A549 (cell line): ENCODE results near the gene ATG2A. TPM values are rescaled to one million over a fixed set of nuclear protein-coding genes. Genes with fewer than 3 reads are reported as not detected.

Source experiments
- ATAC-seq, 2 experiments: fragments of 200-7000 bp in 1 of 2; fragments of >200 bp in 1 of 2; cut with Nextera tagmentation in 1 of 2; cut with Tn5 transposase in 1 of 2; 3 replicates each; pipeline versions ENCODE4 v1.8.0 to v1.9.1; 2018 to 2020; ENCODE audit warnings: mild to moderate bottlenecking in 1 of 2, moderate library complexity in 1 of 2
- CTCF ChIA-PET: fragments of 300-600 bp; sonication (Branson Sonifier 250); formaldehyde crosslinking; extraction: SDS; loops from one replicate; lab custom pipeline; 2021; ENCODE audit warnings: antibody characterized with exemption, inconsistent platforms; lab: Yijun Ruan, JAX
- POLR2A ChIA-PET: fragments of 350-600 bp; formaldehyde crosslinking; extraction: SDS; loops from one replicate; lab custom pipeline; 2021; ENCODE audit warnings: antibody characterized with exemption, inconsistent platforms; lab: Yijun Ruan, JAX
- DNase-seq, 2 experiments: peaks; one replicate each; pipeline versions ENCODE4 v3.0.0 to v3.0.0-alpha.2; 2011 to 2016; ENCODE audit warnings: low read depth in 1 of 2, low spot score in 1 of 2
- FAIRE-seq: peaks from 2 replicates; lab custom pipeline; 2011; peaks lifted over from hg19 to GRCh38; lab: Jason Lieb, UNC
- H3K27ac ChIP-seq, 2 experiments: fragments of >200 bp; sonication (Bioruptor Twin); formaldehyde crosslinking; 3 replicates each; pipeline ENCODE4 v1.5.1; 2016 to 2017
- H3K4me1 ChIP-seq: fragments of >200 bp; sonication (Bioruptor Twin); formaldehyde crosslinking; 3 replicates; pipeline ENCODE4 v1.6.1; 2016
- H3K4me2 ChIP-seq: fragments of >200 bp; sonication (Bioruptor Twin); formaldehyde crosslinking; 3 replicates; pipeline ENCODE4 v1.6.1; 2016
- H3K4me3 ChIP-seq: fragments of >200 bp; sonication (Bioruptor Twin); formaldehyde crosslinking; 3 replicates; pipeline ENCODE4 v1.5.1; 2016
- H3K9me3 ChIP-seq: fragments of >200 bp; sonication (Bioruptor Twin); formaldehyde crosslinking; 3 replicates; pipeline ENCODE4 v1.6.1; 2016
- BHLHE40 ChIP-seq: IDR thresholded peaks from 2 replicates; pipeline ENCODE4 v1.6.1; 2012; ENCODE audit warnings: low read depth, low read length, inconsistent platforms
- CBX2 ChIP-seq: fragments of 200-600 bp; sonication (generic); IDR thresholded peaks from 2 replicates; pipeline ENCODE4 v1.6.1; 2016; ENCODE audit warnings: low read depth, mild to moderate bottlenecking, borderline replicate concordance
- CBX8 ChIP-seq: fragments of 200-600 bp; sonication (generic); IDR thresholded peaks from 2 replicates; pipeline ENCODE4 v1.6.1; 2016
- JUN ChIP-seq, 2 experiments: fragments of >200 bp; sonication (Bioruptor Twin); formaldehyde crosslinking; IDR thresholded peaks; 2 replicates in 1 of 2; 3 replicates in 1 of 2; pipeline ENCODE4 v1.6.1; 2016 to 2017
- KDM1A ChIP-seq: fragments of 200-600 bp; sonication (generic); IDR thresholded peaks from 2 replicates; pipeline ENCODE4 v1.6.1; 2016; ENCODE audit warnings: low read depth, mild to moderate bottlenecking
- MAFK ChIP-seq: fragments of 450-650 bp; IDR thresholded peaks from 2 replicates; pipeline ENCODE4 v1.6.1; 2014; ENCODE audit not compliant: partially characterized antibody
- MYC ChIP-seq: IDR thresholded peaks from 2 replicates; pipeline ENCODE4 v1.6.1; 2012; ENCODE audit warnings: mild to moderate bottlenecking, inconsistent platforms, low read length, improper control_type of control experiment, borderline replicate concordance
- NFE2L2 ChIP-seq: fragments of 150-350 bp; conservative IDR thresholded peaks from 2 replicates; pipeline ENCODE4 v1.6.1; 2014; ENCODE audit warnings: low read length
- PHF8 ChIP-seq: fragments of 200-600 bp; sonication (generic); IDR thresholded peaks from 2 replicates; pipeline ENCODE4 v1.6.1; 2016; ENCODE audit warnings: low read depth, mild to moderate bottlenecking, antibody characterized with exemption, moderate library complexity, borderline replicate concordance
- POLR2A ChIP-seq: IDR thresholded peaks from 2 replicates; pipeline ENCODE4 v1.6.1; 2012; ENCODE audit warnings: mild to moderate bottlenecking, low read length
- RFX5 ChIP-seq: fragments of 450-650 bp; IDR thresholded peaks from 2 replicates; pipeline ENCODE4 v1.7.1; 2014; ENCODE audit warnings: antibody characterized with exemption, mild to moderate bottlenecking, moderate library complexity
- SMC3 ChIP-seq: fragments of >200 bp; sonication (Bioruptor Twin); formaldehyde crosslinking; IDR thresholded peaks from 3 replicates; pipeline ENCODE4 v1.6.1; 2018; ENCODE audit warnings: inconsistent platforms
- SREBF2 ChIP-seq: fragments of 450-650 bp; IDR thresholded peaks from 2 replicates; pipeline ENCODE4 v1.6.1; 2014; ENCODE audit warnings: mild to moderate bottlenecking, moderate library complexity
- TFCP2L1 ChIP-seq: fragments of 250-450 bp; sonication (Bioruptor Pico); IDR thresholded peaks from 2 replicates; pipeline ENCODE4 v1.5.0; 2021; ENCODE audit warnings: mild to moderate bottlenecking
- TP53 ChIP-seq: fragments of 250-450 bp; sonication (Bioruptor Pico); IDR thresholded peaks from 2 replicates; pipeline ENCODE4 v1.5.0; 2021; ENCODE audit warnings: mild to moderate bottlenecking, moderate library complexity
- WGBS: methylation state at CpG from one replicate; pipeline ENCODE4 v1.1.6; 2017; ENCODE audit errors: missing lambda C conversion rate; 5-methylcytosine and 5-hydroxymethylcytosine counted together
- polyA minus RNA-seq: library from RNA; depleted of rRNA, polyadenylated mRNA; stranded (reverse); fragments of >200 nt; gene quantifications from 2 replicates; pipeline ENCODE4 v1.2.3, GENCODE V29; 2011; rRNA and poly(A)+ RNA removed
- polyA plus RNA-seq, 4 experiments: library from polyadenylated mRNA; depleted of rRNA in 3 of 4; stranded (reverse); fragments of >200 nt; fragmentation: RNase III in 1 of 4; extraction: RNeasy Plus Mini Kit Qiagen cat#74134 plus additional on column Dnase treatment in 1 of 4; gene quantifications; 2 replicates in 3 of 4; 3 replicates in 1 of 4; pipeline ENCODE4 v1.2.3, GENCODE V29; 2011 to 2017
- TF ChIP-seq, protein P1 (sequence below): IDR thresholded peaks from 2 replicates; pipeline ENCODE4 v1.6.1; 2012
- TF ChIP-seq, protein P2 (sequence below): fragments of >200 bp; sonication (Bioruptor Twin); formaldehyde crosslinking; IDR thresholded peaks from 3 replicates; pipeline ENCODE4 v1.6.1; 2016
- TF ChIP-seq, protein P3 (sequence below): IDR thresholded peaks from 2 replicates; pipeline ENCODE4 v1.6.1; 2012; ENCODE audit warnings: low read depth, borderline replicate concordance
- TF ChIP-seq, protein P4 (sequence below): fragments of 250-450 bp; sonication (Bioruptor Pico); IDR thresholded peaks from 2 replicates; pipeline ENCODE4 v1.5.0; 2021; ENCODE audit warnings: mild to moderate bottlenecking, moderate library complexity, borderline replicate concordance
- TF ChIP-seq, protein P5 (sequence below): fragments of 150-350 bp; IDR thresholded peaks from 2 replicates; pipeline ENCODE4 v1.6.1; 2014; ENCODE audit warnings: low read depth, mild to moderate bottlenecking, low read length

ATG2A gene
- polyA plus RNA-seq (2011; rRNA removed), result 3.1 and 4.0 TPM in 2 replicates
- 9.1 and 14.1 TPM in 2 replicates for polyA plus RNA-seq (2012; cell fraction: cytosol; rRNA removed)
- 34.5 and 48.9 TPM in 2 replicates for polyA plus RNA-seq (2012; cell fraction: nucleus; rRNA removed)
- 10.7 to 13.4 TPM (median 12.8 TPM) in 3 replicates for polyA plus RNA-seq (2017; fragmentation: RNase III; extraction: RNeasy Plus Mini Kit Qiagen cat#74134 plus additional on column Dnase treatment)
- polyA minus RNA-seq, result 8.2 TPM in 2 replicates

DNA sequence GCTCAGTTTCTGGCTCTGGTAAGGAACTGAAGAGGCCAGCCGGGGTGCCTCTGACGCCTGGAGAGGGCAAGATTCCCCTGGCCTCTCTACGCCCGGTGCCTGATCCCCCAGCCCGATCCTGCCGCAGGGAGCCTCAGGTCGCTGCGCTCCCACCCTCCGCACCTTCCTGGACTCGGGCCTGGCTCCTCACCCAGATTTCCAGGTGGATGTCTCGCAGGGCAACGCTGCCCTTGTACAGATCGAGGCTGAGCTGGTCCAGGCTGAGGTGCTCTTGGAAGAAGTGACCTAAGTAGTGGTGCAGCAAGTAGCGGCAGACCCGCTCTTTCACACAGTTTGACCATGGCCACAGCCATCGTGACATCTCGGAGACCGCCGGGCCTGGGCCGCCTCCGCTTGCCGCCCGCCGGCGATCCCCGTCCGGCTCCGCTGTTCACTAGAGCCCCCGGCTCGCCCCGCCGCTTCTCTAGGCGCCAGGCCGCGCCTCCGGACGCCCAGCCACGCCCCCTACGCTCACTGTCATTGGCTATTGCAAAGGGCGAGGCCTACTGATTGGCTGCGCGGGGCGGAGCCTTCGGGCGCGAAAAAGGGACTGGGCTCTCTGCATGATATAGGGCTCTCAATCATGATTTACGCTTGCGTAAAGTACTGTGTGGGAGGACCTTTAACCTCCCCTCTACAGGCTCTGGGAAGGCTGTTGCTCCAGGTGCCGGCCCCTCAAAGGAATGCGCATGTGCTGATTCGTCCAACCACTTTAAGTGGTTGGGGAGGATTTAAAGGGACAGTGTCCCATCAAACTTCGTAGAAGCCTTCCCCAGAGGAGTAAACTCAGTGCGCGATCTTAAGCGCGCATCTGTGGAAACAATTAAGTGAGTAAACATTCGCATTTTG, at the start of gene ATG2A:
Gene ATG2A, minus strand, starts transcription at position 435 of the 888 bp plus-strand sequence. Its CDS starts 74 bp downstream, at position 361.
- TF ChIP-seq CBX2, result no peak
- peak in 1 of 2 experiments; percentile 67; a peak in 2 of 5 replicates for TF ChIP-seq JUN (IDR thresholded peaks at IDR 0.05)
- TF ChIP-seq KDM1A, result no peak
- TF ChIP-seq, protein P1, sequence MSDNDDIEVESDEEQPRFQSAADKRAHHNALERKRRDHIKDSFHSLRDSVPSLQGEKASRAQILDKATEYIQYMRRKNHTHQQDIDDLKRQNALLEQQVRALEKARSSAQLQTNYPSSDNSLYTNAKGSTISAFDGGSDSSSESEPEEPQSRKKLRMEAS, result peak; percentile 50; the same call in 1 of the 2 replicates
- 0 out of 2 replicates have a peak, but pooled peaks have one; percentile 9 for TF ChIP-seq BHLHE40
- TF ChIP-seq MYC, result peak; percentile 57
- TF ChIP-seq, protein P2, sequence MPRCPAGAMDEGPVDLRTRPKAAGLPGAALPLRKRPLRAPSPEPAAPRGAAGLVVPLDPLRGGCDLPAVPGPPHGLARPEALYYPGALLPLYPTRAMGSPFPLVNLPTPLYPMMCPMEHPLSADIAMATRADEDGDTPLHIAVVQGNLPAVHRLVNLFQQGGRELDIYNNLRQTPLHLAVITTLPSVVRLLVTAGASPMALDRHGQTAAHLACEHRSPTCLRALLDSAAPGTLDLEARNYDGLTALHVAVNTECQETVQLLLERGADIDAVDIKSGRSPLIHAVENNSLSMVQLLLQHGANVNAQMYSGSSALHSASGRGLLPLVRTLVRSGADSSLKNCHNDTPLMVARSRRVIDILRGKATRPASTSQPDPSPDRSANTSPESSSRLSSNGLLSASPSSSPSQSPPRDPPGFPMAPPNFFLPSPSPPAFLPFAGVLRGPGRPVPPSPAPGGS, result peak; percentile 63; the same call in 2 of the 3 replicates
- no peak for TF ChIP-seq NFE2L2
- TF ChIP-seq SMC3, result 0 out of 3 replicates have a peak, but pooled peaks have one; percentile 12
- TF ChIP-seq TP53 (CRISPR knock-in tag), result no peak
- TF ChIP-seq, protein P3, sequence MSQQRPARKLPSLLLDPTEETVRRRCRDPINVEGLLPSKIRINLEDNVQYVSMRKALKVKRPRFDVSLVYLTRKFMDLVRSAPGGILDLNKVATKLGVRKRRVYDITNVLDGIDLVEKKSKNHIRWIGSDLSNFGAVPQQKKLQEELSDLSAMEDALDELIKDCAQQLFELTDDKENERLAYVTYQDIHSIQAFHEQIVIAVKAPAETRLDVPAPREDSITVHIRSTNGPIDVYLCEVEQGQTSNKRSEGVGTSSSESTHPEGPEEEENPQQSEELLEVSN, result 0 out of 2 replicates have a peak, but pooled peaks have one; percentile 56
- TF ChIP-seq, protein P4, sequence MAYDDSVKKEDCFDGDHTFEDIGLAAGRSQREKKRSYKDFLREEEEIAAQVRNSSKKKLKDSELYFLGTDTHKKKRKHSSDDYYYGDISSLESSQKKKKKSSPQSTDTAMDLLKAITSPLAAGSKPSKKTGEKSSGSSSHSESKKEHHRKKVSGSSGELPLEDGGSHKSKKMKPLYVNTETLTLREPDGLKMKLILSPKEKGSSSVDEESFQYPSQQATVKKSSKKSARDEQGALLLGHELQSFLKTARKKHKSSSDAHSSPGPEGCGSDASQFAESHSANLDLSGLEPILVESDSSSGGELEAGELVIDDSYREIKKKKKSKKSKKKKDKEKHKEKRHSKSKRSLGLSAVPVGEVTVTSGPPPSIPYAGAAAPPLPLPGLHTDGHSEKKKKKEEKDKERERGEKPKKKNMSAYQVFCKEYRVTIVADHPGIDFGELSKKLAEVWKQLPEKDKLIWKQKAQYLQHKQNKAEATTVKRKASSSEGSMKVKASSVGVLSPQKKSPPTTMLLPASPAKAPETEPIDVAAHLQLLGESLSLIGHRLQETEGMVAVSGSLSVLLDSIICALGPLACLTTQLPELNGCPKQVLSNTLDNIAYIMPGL (CRISPR knock-in tag), result peak; percentile 96
- TF ChIP-seq RFX5, result peak; percentile 75
- TF ChIP-seq TFCP2L1, result no peak
- peak; percentile 85; the same call in 1 of the 2 replicates for TF ChIP-seq PHF8
- TF ChIP-seq, protein P5, sequence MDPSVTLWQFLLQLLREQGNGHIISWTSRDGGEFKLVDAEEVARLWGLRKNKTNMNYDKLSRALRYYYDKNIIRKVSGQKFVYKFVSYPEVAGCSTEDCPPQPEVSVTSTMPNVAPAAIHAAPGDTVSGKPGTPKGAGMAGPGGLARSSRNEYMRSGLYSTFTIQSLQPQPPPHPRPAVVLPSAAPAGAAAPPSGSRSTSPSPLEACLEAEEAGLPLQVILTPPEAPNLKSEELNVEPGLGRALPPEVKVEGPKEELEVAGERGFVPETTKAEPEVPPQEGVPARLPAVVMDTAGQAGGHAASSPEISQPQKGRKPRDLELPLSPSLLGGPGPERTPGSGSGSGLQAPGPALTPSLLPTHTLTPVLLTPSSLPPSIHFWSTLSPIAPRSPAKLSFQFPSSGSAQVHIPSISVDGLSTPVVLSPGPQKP, result no peak
- peak; percentile 79 for TF ChIP-seq POLR2A
- no peak for TF ChIP-seq CBX8
- TF ChIP-seq MAFK, result no peak
- TF ChIP-seq SREBF2, result no peak

More for the DNA sequence above, at the start of gene ATG2A:
- WGBS, result 3% methylated on average over 52 of the region's 57 CpGs
- Histone ChIP-seq H3K4me3 (peak within 1 kb of the TSS; percentile 70), H3K4me1 (peaks cover 15% of the 10 kb centered on the region), H3K4me2 (peak within 1 kb of the TSS; percentile 85), H3K27ac (peak within 1 kb of the TSS; percentile 77 to 91), H3K9me3 (no peaks in the 10 kb centered on the region)
- DNase-seq (peak; percentile 99), ATAC-seq (peak; percentile 91 to 97), FAIRE-seq (peak; percentile 98)
- POLR2A ChIA-PET, result no interaction called here
- CTCF ChIA-PET, result interaction anchor here (0.5 to 14.9 kb wide), 11 partner anchors 18 to 118 kb away, joined by 3 to 132 read pairs (median 4); partner anchors contain the start of genes ARL2 and BATF2
